Psoas muscle (tissue), 8 donors: ENCODE results near the gene ATP7B. TPM values are rescaled to one million over a fixed set of nuclear protein-coding genes. Genes with fewer than 3 reads are reported as not detected.

Experiments
- ATAC-seq, 4 donors: fragments of 200-7000 bp; cut with Tn5 transposase; one replicate each; pipeline ENCODE4 v1.9.1; 2020; ENCODE audit warnings: moderate library complexity in 3 of 4, mild to moderate bottlenecking in 2 of 4
- DNase-seq, 2 donors: peaks; one replicate each; pipeline ENCODE4 v3.0.0-alpha.2; 2020
- H3K27ac ChIP-seq: fragments of 200-600 bp; one replicate; pipeline ENCODE4 v1.8.0; 2022
- H3K27me3 ChIP-seq, 3 donors: fragments of 200-600 bp in 1 of 3; one replicate each; pipeline versions ENCODE4 v1.6.1 to v1.8.0; 2013 to 2022; ENCODE audit warnings: low read length in 2 of 3, mild to moderate bottlenecking in 2 of 3, moderate library complexity in 1 of 3; ENCODE audit not compliant: insufficient read depth in 3 of 3
- H3K36me3 ChIP-seq, 2 donors: fragments of 200-600 bp in 1 of 2; one replicate each; pipeline versions ENCODE4 v1.6.1 to v1.8.0; 2013 to 2022; ENCODE audit warnings: low read depth in 1 of 2, mild to moderate bottlenecking in 1 of 2, moderate library complexity in 1 of 2; ENCODE audit not compliant: insufficient read depth in 1 of 2
- H3K4me1 ChIP-seq: fragments of 200-600 bp; one replicate; pipeline ENCODE4 v1.8.0; 2022
- H3K4me3 ChIP-seq: fragments of 200-600 bp; one replicate; pipeline ENCODE4 v1.8.0; 2022; ENCODE audit warnings: mild to moderate bottlenecking
- H3K9me3 ChIP-seq: fragments of 200-600 bp; one replicate; pipeline ENCODE4 v1.8.0; 2022
- CTCF ChIP-seq: fragments of 200-600 bp; IDR thresholded peaks from one replicate; pipeline ENCODE4 v1.8.0; 2022; ENCODE audit warnings: antibody characterized with exemption
- WGBS, 3 donors: extraction: QIAGEN DNeasy Blood & Tissue Kit; methylation state at CpG; one replicate each; pipeline versions ENCODE4 v1.1.6 to v1.1.7; 2013; 5-methylcytosine and 5-hydroxymethylcytosine counted together
- intact Hi-C, 2 donors: fragments of 100-400 bp; cut with DNase I; formaldehyde crosslinking; loops; one replicate each; pipeline versions ENCODE4 v1.11.0 to v1.14.2; 2022
- polyA plus RNA-seq, 3 donors: library from polyadenylated mRNA; stranded (reverse); fragments of 200-250 nt; gene quantifications; one replicate each; pipeline ENCODE4 v1.2.3, GENCODE V29; 2013
- total RNA-seq, 4 donors: library from RNA; stranded (reverse); fragmentation: NEBNext Ultra II Directional in 2 of 4; extraction: Animal tissue kit (Norgen Biotek cat#: 25700) in 2 of 4; gene quantifications; one replicate each; pipeline versions ENCODE4 v1.2.1 to v1.2.4, GENCODE V29; 2021 to 2023
- donor health status: healthy with polysubstance abuse.
- donor health status: DM: no; HTN: no; CAD: no; lungs with moderate emphysema.
- donor health status: Bipolar disorder and iron deficiency.
- donor health status: healthy.
- donor health status: DM: yes; HTN: yes; CAD: no.
- donor health status: DM: no; HTN: no; CAD: no.
- donor health status: DM: no; HTN: no; CAD: no.
- donor health status: DM: yes; HTN: yes; CAD: no.

The ATP7B gene
- total and polyA plus RNA-seq, 7 donors, result 0.72 to 3.5 (median 1.3) TPM

- Histone ChIP-seq H3K4me3 (no peak overlapping the region), H3K9me3 (no peaks in the 10 kb centered on the region), H3K27me3 (no peaks in the 10 kb centered on the region), H3K27ac (no peak overlapping the region), H3K36me3 (no peaks in the 10 kb centered on the region), H3K4me1 (no peaks in the 10 kb centered on the region)
- intact Hi-C loops, result no loop called here
- no peak for ATAC-seq
- TF ChIP-seq CTCF, result no peak
- 71 to 72% (median 71%) methylated on average over 3 of the region's 3 CpGs for WGBS, 3 donors
- DNase-seq, result no peak
These were observed 91.0 kb downstream of the ATP7B start for GRCh38 chr13:51920267-51920666.

GRCh38 chr13:51919531-51919930 lies 91.7 kb downstream of the ATP7B start:
- ATAC-seq, result no peak
- H3K36me3 ChIP-seq, result no peaks in the 10 kb centered on the region
- no peaks in the 10 kb centered on the region for H3K9me3 ChIP-seq
- TF ChIP-seq CTCF, result no peak
- intact Hi-C loops, result no loop called here
- H3K4me1 ChIP-seq, result no peaks in the 10 kb centered on the region
- H3K27me3 ChIP-seq, result no peaks in the 10 kb centered on the region
- 86 to 94% (median 87%) methylated on average over 9 of the region's 9 CpGs for WGBS, 3 donors
- no peak overlapping the region for H3K27ac ChIP-seq
- DNase-seq, result no peak
- H3K4me3 ChIP-seq, result no peak overlapping the region

- 94 to 97% (median 95%) methylated on average over 8 of the region's 8 CpGs for WGBS, 3 donors
- Histone ChIP-seq H3K27me3 (no peaks in the 10 kb centered on the region), H3K4me1 (no peaks in the 10 kb centered on the region), H3K27ac (no peak overlapping the region), H3K9me3 (no peaks in the 10 kb centered on the region), H3K36me3 (no peaks in the 10 kb centered on the region), H3K4me3 (no peak overlapping the region)
- ATAC-seq, result no peak
- no peak for TF ChIP-seq CTCF
- DNase-seq, result no peak
- intact Hi-C loops, result no loop called here
These were observed 94.3 kb downstream of the ATP7B start for GRCh38 chr13:51916962-51917361.

GRCh38 chr13:51916051-51916818 lies 95.0 kb downstream of the ATP7B start:
- Histone ChIP-seq H3K27ac (no peak overlapping the region), H3K36me3 (no peaks in the 10 kb centered on the region), H3K4me3 (no peak overlapping the region), H3K4me1 (no peaks in the 10 kb centered on the region), H3K9me3 (no peaks in the 10 kb centered on the region), H3K27me3 (no peaks in the 10 kb centered on the region)
- intact Hi-C loops, result no loop called here
- ATAC-seq, result no peak
- WGBS, 3 donors, result 93 to 96% (median 93%) methylated on average over 7 of the region's 7 CpGs
- DNase-seq, result no peak
- no peak for TF ChIP-seq CTCF

GRCh38 chr13:51914137-51914493 lies 97.1 kb downstream of the ATP7B start:
- 63 to 72% (median 67%) methylated on average over 7 of the region's 7 CpGs for WGBS, 3 donors
- no peak for ATAC-seq
- no peaks in the 10 kb centered on the region for H3K27me3 ChIP-seq
- H3K4me1 ChIP-seq, result no peaks in the 10 kb centered on the region
- no peak overlapping the region for H3K4me3 ChIP-seq
- no peak overlapping the region for H3K27ac ChIP-seq
- no peaks in the 10 kb centered on the region for H3K36me3 ChIP-seq
- DNase-seq, result no peak
- TF ChIP-seq CTCF, result no peak
- intact Hi-C loops, result no loop called here
- no peaks in the 10 kb centered on the region for H3K9me3 ChIP-seq
